T-helper 1 cell treated with Interleukin-12 subunit alpha and Interleukin-12 subunit beta and Interleukin-4 antibody, amounts not matched to agents 30 ng/mL and 1 ng/mL, for 36 hours (primary cell): ENCODE measurements around the gene MAN2C1. TPM values are rescaled to one million over a fixed set of nuclear protein-coding genes. Genes with fewer than 3 reads are reported as not detected.

ENCODE experiments used
- intact Hi-C: fragments of 100-400 bp; cut with micrococcal nuclease; formaldehyde crosslinking; loops from one replicate; pipeline ENCODE4 v1.15.1; 2024
- total RNA-seq: library from RNA; stranded (reverse); gene quantifications from 2 replicates; pipeline ENCODE4 v1.2.3, GENCODE V29; 2022

Gene MAN2C1
- total RNA-seq, 1 donor from 2014 or later = 262 TPM

GRCh38 chr15:75314552-75315290, 53.7 kb downstream of the MAN2C1 start:
- intact Hi-C loops = loop anchor here (5.0 kb wide), 1 partner anchor 82 kb away; no protein-coding TSS in a partner anchor

- intact Hi-C loops = loop anchor here (5.0 kb wide), 1 partner anchor 81 kb away; no protein-coding TSS in a partner anchor
Observed at GRCh38 chr15:75313116-75313845, 55.1 kb downstream of the MAN2C1 start.

- intact Hi-C loops = loop anchor here (5.0 kb wide), 1 partner anchor 80 kb away; no protein-coding TSS in a partner anchor
Observed at GRCh38 chr15:75312548-75312947, 55.9 kb downstream of the MAN2C1 start.

GRCh38 chr15:75309711-75310110, 58.7 kb downstream of the MAN2C1 start:
- intact Hi-C loops = loop anchor here (5.0 kb wide), 1 partner anchor 77 kb away; no protein-coding TSS in a partner anchor

- intact Hi-C loops = no loop called here
Observed at GRCh38 chr15:75307778-75308390, 60.5 kb downstream of the MAN2C1 start.

GRCh38 chr15:75306188-75306587, 62.2 kb downstream of the MAN2C1 start:
- intact Hi-C loops = no loop called here

Other genes with a start within 250 kb of the MAN2C1 start
- gene C15orf39, start 166.7 kb downstream of the MAN2C1 start, total RNA-seq = 117 and 122 TPM in 2 replicates
- gene GOLGA6C, start 110.3 kb downstream of the MAN2C1 start, total RNA-seq = not detected in 2 replicates
- gene GOLGA6D, start 85.8 kb downstream of the MAN2C1 start, total RNA-seq = not detected in 2 replicates
- 81.9 and 87.3 TPM in 2 replicates for gene COMMD4, start 32.5 kb downstream of the MAN2C1 start, total RNA-seq
- gene NEIL1, start 21.6 kb downstream of the MAN2C1 start, total RNA-seq = 12.7 and 14.4 TPM in 2 replicates
- gene SIN3A, start 83.1 kb upstream of the MAN2C1 start, total RNA-seq = 110 and 117 TPM in 2 replicates
- 40.8 and 41.3 TPM in 2 replicates for gene PTPN9, start 210.7 kb upstream of the MAN2C1 start, total RNA-seq